Measurements from ENCODE around the gene BASP1.
"Not testable (repeated sequence)": the region's sequence is repeated elsewhere in the genome, so short reads cannot be mapped to it uniquely, and the experiment has no call there.

Gene BASP1

GRCh38 chr5:17319095-17319494 lies 101.7 kb downstream of the BASP1 start:
- not testable (repeated sequence) for DNase-seq (ENCODE audit: low read depth)

GRCh38 chr5:17325770-17326599 lies 108.6 kb downstream of the BASP1 start:
- no peak for DNase-seq (ENCODE audit: low read depth)
